GM12872 (cell line): Measurements from ENCODE around the gene MCRS1.

Source experiments
- CTCF ChIP-seq: IDR thresholded peaks from 3 replicates; pipeline ENCODE4 v1.5.1; 2011; ENCODE audit warnings: low read depth, mild to moderate bottlenecking, low read length, moderate library complexity; ENCODE audit not compliant: insufficient read depth

MCRS1 gene

GRCh38 chr12:49541140-49541861 lies 26.6 kb downstream of the MCRS1 start:
- TF ChIP-seq CTCF = no peak

GRCh38 chr12:49540229-49541139 lies 27.5 kb downstream of the MCRS1 start:
- no peak for TF ChIP-seq CTCF

- TF ChIP-seq CTCF = no peak
Observed at GRCh38 chr12:49539406-49540228, 28.3 kb downstream of the MCRS1 start.

- no peak for TF ChIP-seq CTCF
Observed at GRCh38 chr12:49538510-49539403, 29.2 kb downstream of the MCRS1 start, which contains the start of gene KCNH3. KCNH3 (plus strand) TSS chr12:49539030; CDS start chr12:49539417, 387 bp downstream.

GRCh38 chr12:49537752-49538509 lies 30.0 kb downstream of the MCRS1 start:
- TF ChIP-seq CTCF = peak; percentile 19; the same call in 1 of the 3 replicates

- no peak for TF ChIP-seq CTCF
Observed at GRCh38 chr12:49537231-49537751, 30.7 kb downstream of the MCRS1 start.
